Testis (tissue), 2 donors: Measurements from ENCODE around the gene FRY.

ENCODE experiments used
- CTCF ChIP-seq, 3 experiments: fragments of 450-650 bp in 2 of 3; fragments of 200-600 bp in 1 of 3; sonication (generic) in 1 of 3; IDR thresholded peaks; one replicate each; pipeline ENCODE4 v1.5.1; 2016 to 2019; ENCODE audit warnings: antibody characterized with exemption in 3 of 3, mild to moderate bottlenecking in 2 of 3, moderate library complexity in 1 of 3
- POLR2A ChIP-seq: fragments of 450-650 bp; IDR thresholded peaks from one replicate; pipeline ENCODE4 v1.6.1; 2017; ENCODE audit warnings: antibody characterized with exemption, mild to moderate bottlenecking, moderate library complexity

- TF ChIP-seq CTCF (IDR thresholded peaks at IDR 0.05) (no peak), POLR2A (no peak)
These were observed 28.7 kb upstream of the FRY start for GRCh38 chr13:32002873-32003272.
